GM12878 (cell line): ENCODE results near the gene STEAP2. TPM values are rescaled to one million over a fixed set of nuclear protein-coding genes. Genes with fewer than 3 reads are reported as not detected.

Source experiments
- ATAC-seq: fragments of 200-7000 bp; cut with Tn5 transposase; 3 replicates; pipeline ENCODE4 v1.9.1; 2020; ENCODE audit warnings: mild to moderate bottlenecking, moderate library complexity
- BruUV-seq: library from RNA; stranded (reverse); fragments of 400-500 nt; replicated peaks from 2 replicates; lab custom pipeline; 2021; lab: Mats Ljungman, UMichigan
- CTCF ChIA-PET: fragments of 300-600 bp; sonication (Branson Sonifier 250); formaldehyde crosslinking; extraction: SDS; loops from one replicate; lab custom pipeline; 2021; ENCODE audit warnings: inconsistent platforms; lab: Yijun Ruan, JAX
- POLR2A ChIA-PET: fragments of 350-600 bp; formaldehyde crosslinking; extraction: SDS; loops from one replicate; lab custom pipeline; 2021; ENCODE audit warnings: inconsistent platforms; lab: Charles Lee
- RAD21 ChIA-PET: fragments of 300-600 bp; sonication (Branson Sonifier 250); formaldehyde crosslinking; loops from one replicate; lab custom pipeline; 2023; ENCODE audit warnings: antibody characterized with exemption; ENCODE audit not compliant: unreplicated experiment; lab: Charles Lee
- SMC1A ChIA-PET: fragments of 300-600 bp; sonication (Branson Sonifier 250); formaldehyde crosslinking; loops from one replicate; lab custom pipeline; 2023; ENCODE audit not compliant: unreplicated experiment, uncharacterized antibody; lab: Charles Lee
- DNase-seq: peaks from one replicate; pipeline ENCODE4 v3.0.0-alpha.2; 2011; ENCODE audit warnings: low read depth, low spot score
- FAIRE-seq: peaks from 3 replicates; lab custom pipeline; 2011; peaks lifted over from hg19 to GRCh38; lab: Jason Lieb, UNC
- H2AFZ ChIP-seq: 2 replicates; pipeline ENCODE4 v1.6.0; 2011; ENCODE audit warnings: low read depth, low read length, control low read depth; ENCODE audit not compliant: control insufficient read depth
- H3K27ac ChIP-seq: 2 replicates; pipeline ENCODE4 v1.5.1; 2011; ENCODE audit warnings: control low read depth; ENCODE audit not compliant: control insufficient read depth, insufficient read depth
- H3K27me3 ChIP-seq, 2 experiments: replicated peaks in 1 of 2; 2 replicates each; pipeline versions ENCODE4 v1.6.0 to v1.6.1; 2011; ENCODE audit warnings: low read length in 1 of 2; ENCODE audit not compliant: control insufficient read depth in 2 of 2, insufficient read depth in 2 of 2
- H3K36me3 ChIP-seq, 2 experiments: 2 replicates each; pipeline ENCODE4 v1.5.1; 2011; ENCODE audit warnings: low read length in 1 of 2; ENCODE audit not compliant: control insufficient read depth in 2 of 2, insufficient read depth in 2 of 2
- H3K4me1 ChIP-seq: 2 replicates; pipeline ENCODE4 v1.6.1; 2011; ENCODE audit warnings: mild to moderate bottlenecking, low read length, moderate library complexity, mixed read lengths; ENCODE audit not compliant: control insufficient read depth, insufficient read depth
- H3K4me2 ChIP-seq: 2 replicates; pipeline ENCODE4 v1.6.0; 2011; ENCODE audit warnings: control low read depth; ENCODE audit not compliant: control insufficient read depth, insufficient read depth
- H3K4me3 ChIP-seq: fragments of 200-600 bp; sonication (generic); 2 replicates; pipeline ENCODE4 v1.5.1; 2016
- H3K79me2 ChIP-seq: 2 replicates; pipeline ENCODE4 v1.6.0; 2011; ENCODE audit warnings: low read length; ENCODE audit not compliant: control insufficient read depth, insufficient read depth
- H3K9ac ChIP-seq: 2 replicates; pipeline ENCODE4 v1.8.0; 2011; ENCODE audit warnings: low read length, control low read depth, mixed read lengths; ENCODE audit not compliant: control insufficient read depth, insufficient read depth
- H3K9me3 ChIP-seq: replicated peaks from 3 replicates; pipeline ENCODE4 v1.5.1; 2011; ENCODE audit warnings: mild to moderate bottlenecking, low read length; ENCODE audit not compliant: control insufficient read depth, insufficient read depth
- H4K20me1 ChIP-seq: 2 replicates; pipeline ENCODE4 v1.6.0; 2011; ENCODE audit not compliant: control insufficient read depth, insufficient read depth
- IRF5 ChIP-seq: fragments of 450-650 bp; IDR thresholded peaks from 2 replicates; pipeline ENCODE4 v1.6.1; 2017; ENCODE audit warnings: borderline replicate concordance
- RBBP5 ChIP-seq: fragments of 200-600 bp; sonication (generic); conservative IDR thresholded peaks from 2 replicates; pipeline ENCODE4 v1.6.1; 2016
- WRNIP1 ChIP-seq: IDR thresholded peaks from 2 replicates; pipeline ENCODE4 v1.6.1; 2011; ENCODE audit warnings: low read depth, low read length, improper control_type of control experiment, borderline replicate concordance
- WGBS: methylation state at CpG from one replicate; pipeline ENCODE4 v1.1.6; 2016; ENCODE audit warnings: low lambda C conversion rate; ENCODE audit not compliant: insufficient replicate concordance, insufficient coverage; ENCODE audit errors: missing lambda C conversion rate; 5-methylcytosine and 5-hydroxymethylcytosine counted together
- in situ Hi-C: fragments of 300-500 bp; cut with MboI; formaldehyde crosslinking; loops from 9 replicates; pipeline ENCODE4 v1.14.3; 2018; ENCODE audit warnings: mixed read lengths
- intact Hi-C: fragments of 100-400 bp; cut with micrococcal nuclease; formaldehyde crosslinking; loops from one replicate; pipeline ENCODE4 v1.14.2; 2022; ENCODE audit not compliant: unreplicated experiment
- polyA plus RNA-seq, 11 experiments: library from polyadenylated mRNA; depleted of rRNA in 4 of 11; unstranded in 6 of 11; stranded (reverse) in 5 of 11; fragments of >200 nt; fragmentation: Nextera tagmentation in 4 of 11; fragmentation: Illumina TruSeq in 1 of 11; extraction: Ambion mirVana in 4 of 11; extraction: Trizol in 1 of 11; gene quantifications; 1 replicate in 1 of 11; 2 replicates in 10 of 11; pipeline versions ENCODE4 v1.2.1 to v1.2.3, GENCODE V29; 2011 to 2016; ENCODE audit warnings: inconsistent platforms in 2 of 11, missing spikeins in 2 of 11, low read depth in 1 of 11
- total RNA-seq, 4 experiments: library from RNA; depleted of rRNA in 3 of 4; stranded (reverse); fragments of >200 nt in 3 of 4; fragmentation: Illumina TruSeq in 1 of 4; extraction: Trizol in 1 of 4; gene quantifications; 2 replicates each; pipeline versions ENCODE4 v1.2.1 to v1.2.3, GENCODE V29; 2013 to 2021
- TF ChIP-seq, protein P1 (sequence below): fragments of 450-650 bp; formaldehyde crosslinking; IDR thresholded peaks from 2 replicates; pipeline ENCODE4 v1.4.0; 2020; ENCODE audit warnings: mild to moderate bottlenecking, moderate library complexity

The STEAP2 gene
- total and polyA plus RNA-seq, 10 of the 15 experiments (the other 5 are each of a cell fraction or from before 2014, with no cell fraction given): 0.64 to 17.6 (median 1.8) TPM

DNA sequence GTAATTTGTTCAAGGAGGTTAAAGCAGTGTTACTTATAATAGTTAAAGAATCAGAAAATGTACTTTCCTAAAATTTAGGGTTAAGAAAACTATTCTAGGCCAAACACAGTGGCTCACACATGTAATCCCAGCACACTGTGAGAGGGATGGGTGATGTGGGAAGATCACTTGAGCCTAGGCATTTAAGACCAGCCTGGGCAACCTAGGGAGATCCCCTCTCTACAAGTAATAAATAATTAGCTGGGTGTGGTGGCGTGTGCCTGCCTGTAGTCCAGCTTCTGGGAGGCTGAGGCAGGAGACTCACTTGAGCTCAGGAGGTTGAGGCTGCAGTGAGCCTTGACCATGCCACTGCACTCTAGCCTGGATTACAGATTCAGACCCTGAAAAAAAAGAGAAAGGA, 3.6 kb upstream of the STEAP2 start (continued):
- TF ChIP-seq, protein P1, sequence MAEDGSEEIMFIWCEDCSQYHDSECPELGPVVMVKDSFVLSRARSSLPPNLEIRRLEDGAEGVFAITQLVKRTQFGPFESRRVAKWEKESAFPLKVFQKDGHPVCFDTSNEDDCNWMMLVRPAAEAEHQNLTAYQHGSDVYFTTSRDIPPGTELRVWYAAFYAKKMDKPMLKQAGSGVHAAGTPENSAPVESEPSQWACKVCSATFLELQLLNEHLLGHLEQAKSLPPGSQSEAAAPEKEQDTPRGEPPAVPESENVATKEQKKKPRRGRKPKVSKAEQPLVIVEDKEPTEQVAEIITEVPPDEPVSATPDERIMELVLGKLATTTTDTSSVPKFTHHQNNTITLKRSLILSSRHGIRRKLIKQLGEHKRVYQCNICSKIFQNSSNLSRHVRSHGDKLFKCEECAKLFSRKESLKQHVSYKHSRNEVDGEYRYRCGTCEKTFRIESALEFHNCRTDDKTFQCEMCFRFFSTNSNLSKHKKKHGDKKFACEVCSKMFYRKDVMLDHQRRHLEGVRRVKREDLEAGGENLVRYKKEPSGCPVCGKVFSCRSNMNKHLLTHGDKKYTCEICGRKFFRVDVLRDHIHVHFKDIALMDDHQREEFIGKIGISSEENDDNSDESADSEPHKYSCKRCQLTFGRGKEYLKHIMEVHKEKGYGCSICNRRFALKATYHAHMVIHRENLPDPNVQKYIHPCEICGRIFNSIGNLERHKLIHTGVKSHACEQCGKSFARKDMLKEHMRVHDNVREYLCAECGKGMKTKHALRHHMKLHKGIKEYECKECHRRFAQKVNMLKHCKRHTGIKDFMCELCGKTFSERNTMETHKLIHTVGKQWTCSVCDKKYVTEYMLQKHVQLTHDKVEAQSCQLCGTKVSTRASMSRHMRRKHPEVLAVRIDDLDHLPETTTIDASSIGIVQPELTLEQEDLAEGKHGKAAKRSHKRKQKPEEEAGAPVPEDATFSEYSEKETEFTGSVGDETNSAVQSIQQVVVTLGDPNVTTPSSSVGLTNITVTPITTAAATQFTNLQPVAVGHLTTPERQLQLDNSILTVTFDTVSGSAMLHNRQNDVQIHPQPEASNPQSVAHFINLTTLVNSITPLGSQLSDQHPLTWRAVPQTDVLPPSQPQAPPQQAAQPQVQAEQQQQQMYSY (CRISPR knock-in tag): no peak
- TF ChIP-seq IRF5: no peak

GRCh38 chr7:90209776-90210175, 1.8 kb upstream of the STEAP2 start:
- in situ Hi-C loops: no loop called here
- Histone ChIP-seq H3K4me3 (no peak overlapping the region), H3K79me2 (no peaks in the 10 kb centered on the region), H3K36me3 (no peaks in the 10 kb centered on the region), H3K4me1 (no peaks in the 10 kb centered on the region), H2AFZ (no peak overlapping the region), H3K9ac (no peak overlapping the region), H3K27ac (no peak overlapping the region), H3K9me3 (no peaks in the 10 kb centered on the region), H3K27me3 (peaks cover 1 to 15% of the 10 kb centered on the region in 2 experiments), H4K20me1 (no peaks in the 10 kb centered on the region), H3K4me2 (no peak overlapping the region)
- ChIA-PET RAD21 (interaction anchor here (1.1 to 8.1 kb wide), 10 partner anchors 10 to 55 kb away, joined by 3 to 90 read pairs (median 22); partner anchors contain the start of genes CFAP69 and STEAP1), CTCF (interaction anchor here (0.9 to 6.8 kb wide), 9 partner anchors 10 to 56 kb away, joined by 3 to 67 read pairs (median 8); partner anchors contain the start of gene STEAP1), SMC1A (interaction anchor here (0.9 to 8.5 kb wide), 16 partner anchors 10 to 56 kb away, joined by 3 to 116 read pairs (median 8); partner anchors contain the start of genes CFAP69 and STEAP1), POLR2A (interaction anchor here (0.6 to 7.6 kb wide), 8 partner anchors 10 to 52 kb away, joined by 3 to 92 read pairs (median 5); partner anchors contain the start of gene CFAP69)
- BruUV-seq: no TSS peak
- no peak for DNase-seq
- intact Hi-C loops: no loop called here
- FAIRE-seq: no peak
- WGBS: 27% methylated on average over 1 of the region's 1 CpG
- no peak for ATAC-seq
- TF ChIP-seq RBBP5 (no peak), WRNIP1 (no peak)
